Hematopoietic multipotent progenitor cell treated with erythropoietin and hydrocortisone succinate and interleukin-3 and kit ligand, for 6 days (in vitro differentiated cells): ENCODE measurements around the gene USP7.
A peak's percentile ranks its signal among the peaks of the same experiment; 100 is the strongest.
"Not testable (repeated sequence)": the region's sequence is repeated elsewhere in the genome, so short reads cannot be mapped to it uniquely, and the experiment has no call there.

Experiments used
- DNase-seq: peaks from one replicate; pipeline ENCODE4 v3.0.0-alpha.2; 2015

The USP7 gene

GRCh38 chr16:8858994-8859912 is 104.5 kb downstream of the USP7 start:
- DNase-seq: no peak

- DNase-seq: no peak
These were observed 107.7 kb downstream of the USP7 start for GRCh38 chr16:8855972-8856371.

- DNase-seq: peak; percentile 21
These were observed 108.5 kb downstream of the USP7 start for GRCh38 chr16:8855051-8855786.

- no peak for DNase-seq
These were observed 109.3 kb downstream of the USP7 start for GRCh38 chr16:8854298-8854948.

GRCh38 chr16:8853611-8854010 is 110.1 kb downstream of the USP7 start:
- no peak for DNase-seq

- DNase-seq: no peak
These were observed 110.6 kb downstream of the USP7 start for GRCh38 chr16:8853150-8853549.

- DNase-seq: no peak
These were observed 111.2 kb downstream of the USP7 start for GRCh38 chr16:8852534-8852933.

GRCh38 chr16:8851761-8852403 is 111.8 kb downstream of the USP7 start:
- DNase-seq: no peak

- DNase-seq: peak; percentile 49
These were observed 113.3 kb downstream of the USP7 start for GRCh38 chr16:8850279-8850885.

GRCh38 chr16:8849411-8850011 is 114.2 kb downstream of the USP7 start:
- no peak for DNase-seq

- no peak for DNase-seq
These were observed 114.7 kb downstream of the USP7 start for GRCh38 chr16:8848939-8849391.

GRCh38 chr16:8848231-8848938 is 115.3 kb downstream of the USP7 start:
- no peak for DNase-seq

- no peak for DNase-seq
These were observed 116.1 kb downstream of the USP7 start for GRCh38 chr16:8847623-8848022.

GRCh38 chr16:8847145-8847544 is 116.6 kb downstream of the USP7 start:
- DNase-seq: no peak

GRCh38 chr16:8846401-8846932 is 117.2 kb downstream of the USP7 start:
- no peak for DNase-seq

- DNase-seq: no peak
These were observed 117.9 kb downstream of the USP7 start for GRCh38 chr16:8845699-8846298.

- DNase-seq: not testable (repeated sequence)
These were observed 120.4 kb downstream of the USP7 start for GRCh38 chr16:8843296-8843695.
